HUES48 (cell line): Measurements from ENCODE around the gene DNAH6.

Experiments used
- H3K27ac ChIP-seq: one replicate; pipeline ENCODE4 v1.7.0; 2013; ENCODE audit warnings: low read depth, low read length, inconsistent platforms
- H3K27me3 ChIP-seq: 2 replicates; pipeline ENCODE4 v1.6.1; 2013; ENCODE audit warnings: mild to moderate bottlenecking, low read length; ENCODE audit not compliant: control insufficient read depth, insufficient read depth
- H3K36me3 ChIP-seq: 2 replicates; pipeline ENCODE4 v1.6.1; 2013; ENCODE audit warnings: low read length; ENCODE audit not compliant: control insufficient read depth, insufficient read depth
- H3K4me1 ChIP-seq: 2 replicates; pipeline ENCODE4 v1.6.1; 2013; ENCODE audit warnings: mild to moderate bottlenecking, low read length; ENCODE audit not compliant: control insufficient read depth, insufficient read depth
- H3K4me3 ChIP-seq: 2 replicates; pipeline ENCODE4 v1.5.1; 2013; ENCODE audit warnings: mild to moderate bottlenecking, low read depth, low read length
- H3K9ac ChIP-seq: 2 replicates; pipeline ENCODE4 v1.6.1; 2013; ENCODE audit warnings: mild to moderate bottlenecking, low read depth, low read length, moderate library complexity
- H3K9me3 ChIP-seq: 2 replicates; pipeline ENCODE4 v1.6.1; 2013; ENCODE audit warnings: low read length; ENCODE audit not compliant: control insufficient read depth, insufficient read depth

DNAH6 gene

DNA sequence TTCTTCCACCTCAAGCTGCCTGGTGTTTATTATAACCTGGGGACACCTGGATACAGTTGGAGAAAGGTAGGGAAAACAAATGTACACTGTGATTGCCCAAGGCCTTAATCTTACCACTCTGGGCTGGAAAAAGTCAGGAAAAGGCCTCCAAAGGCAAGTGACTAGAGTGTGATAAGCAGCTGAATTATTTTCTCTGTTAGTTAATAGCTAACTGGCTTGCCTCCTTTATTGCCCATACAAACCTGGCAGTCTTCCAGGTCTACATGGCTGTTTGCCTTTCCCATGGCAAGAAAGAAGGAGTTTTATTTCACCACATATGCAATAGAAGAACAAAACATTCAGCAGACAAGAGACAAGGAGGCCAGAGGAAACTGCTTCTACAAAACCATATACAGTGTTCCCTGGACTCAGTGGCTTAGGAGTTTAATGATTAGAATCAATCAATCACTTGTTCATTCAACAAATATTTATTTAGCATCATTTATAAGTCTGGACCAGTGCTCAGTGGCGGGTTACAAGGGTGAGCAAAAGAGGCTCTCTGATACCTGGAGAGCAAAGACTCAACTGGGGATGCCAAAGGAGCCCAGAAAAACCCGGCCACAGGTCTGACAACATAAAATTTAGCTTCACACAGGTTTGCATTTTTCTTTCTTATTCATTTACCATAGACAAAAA is 29.7 kb upstream of the DNAH6 start:
- H3K9ac ChIP-seq = no peak overlapping the region
- H3K9me3 ChIP-seq = no peaks in the 10 kb centered on the region
- no peaks in the 10 kb centered on the region for H3K36me3 ChIP-seq
- no peak overlapping the region for H3K4me3 ChIP-seq
- no peak overlapping the region for H3K27ac ChIP-seq
- H3K27me3 ChIP-seq = no peaks in the 10 kb centered on the region
- no peaks in the 10 kb centered on the region for H3K4me1 ChIP-seq

DNA sequence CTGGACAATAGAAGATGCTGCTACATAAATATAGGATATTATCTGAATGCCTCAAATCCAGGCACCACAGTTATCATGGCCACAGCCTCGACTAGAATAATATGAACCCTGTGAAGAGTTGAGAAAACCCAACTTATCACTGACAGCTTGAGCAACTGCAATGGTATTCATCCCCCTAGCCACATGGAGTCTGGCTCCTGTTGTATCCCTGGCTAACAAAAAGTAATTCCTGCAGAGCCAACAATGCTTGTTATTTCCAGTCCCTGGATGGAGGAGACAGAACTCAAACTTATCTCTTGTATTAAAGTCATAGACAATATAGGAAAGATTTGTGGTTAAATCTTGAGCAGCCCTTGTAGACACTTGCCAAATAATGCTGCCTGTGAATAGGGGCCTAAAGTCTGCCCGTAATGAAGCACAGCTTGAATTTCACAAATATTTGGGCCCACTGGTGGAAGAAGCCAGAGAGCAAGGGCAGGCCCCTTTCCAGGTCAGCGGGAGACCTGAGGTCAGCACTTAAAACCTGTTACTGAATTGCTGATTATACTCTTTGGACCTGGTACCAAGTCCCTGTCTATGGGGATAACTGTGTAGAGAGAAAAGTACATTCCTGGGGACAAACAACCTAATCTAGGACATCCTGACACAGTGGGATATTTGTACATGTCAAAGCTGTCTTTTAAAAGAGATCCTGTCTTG is 28.9 kb upstream of the DNAH6 start:
- Histone ChIP-seq H3K4me3 (no peak overlapping the region), H3K36me3 (no peaks in the 10 kb centered on the region), H3K4me1 (no peaks in the 10 kb centered on the region), H3K27ac (no peak overlapping the region), H3K9me3 (no peaks in the 10 kb centered on the region), H3K9ac (no peak overlapping the region), H3K27me3 (no peaks in the 10 kb centered on the region)

DNA sequence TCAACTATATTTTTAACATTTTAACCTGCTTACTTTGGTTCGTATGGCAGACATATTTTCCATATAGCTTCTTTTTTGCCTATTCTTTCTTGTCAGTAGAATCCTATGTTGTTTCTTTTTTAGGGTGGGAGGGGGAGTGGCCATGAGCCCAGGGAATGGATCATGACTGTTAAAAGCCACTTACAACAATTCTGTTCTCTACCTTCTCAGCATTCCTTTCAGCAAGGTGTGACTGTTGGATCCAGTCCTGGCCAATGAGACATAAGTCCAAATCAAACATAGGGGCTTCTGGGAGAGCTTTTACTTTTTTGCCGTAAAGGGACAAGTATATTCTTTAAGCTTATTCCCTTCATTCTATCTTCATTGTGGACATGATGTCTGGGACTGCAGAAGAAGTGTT is 25.0 kb upstream of the DNAH6 start:
- H3K4me3 ChIP-seq = no peak overlapping the region
- no peaks in the 10 kb centered on the region for H3K36me3 ChIP-seq
- H3K4me1 ChIP-seq = no peaks in the 10 kb centered on the region
- no peaks in the 10 kb centered on the region for H3K27me3 ChIP-seq
- no peak overlapping the region for H3K9ac ChIP-seq
- H3K27ac ChIP-seq = no peak overlapping the region
- H3K9me3 ChIP-seq = no peaks in the 10 kb centered on the region

DNA sequence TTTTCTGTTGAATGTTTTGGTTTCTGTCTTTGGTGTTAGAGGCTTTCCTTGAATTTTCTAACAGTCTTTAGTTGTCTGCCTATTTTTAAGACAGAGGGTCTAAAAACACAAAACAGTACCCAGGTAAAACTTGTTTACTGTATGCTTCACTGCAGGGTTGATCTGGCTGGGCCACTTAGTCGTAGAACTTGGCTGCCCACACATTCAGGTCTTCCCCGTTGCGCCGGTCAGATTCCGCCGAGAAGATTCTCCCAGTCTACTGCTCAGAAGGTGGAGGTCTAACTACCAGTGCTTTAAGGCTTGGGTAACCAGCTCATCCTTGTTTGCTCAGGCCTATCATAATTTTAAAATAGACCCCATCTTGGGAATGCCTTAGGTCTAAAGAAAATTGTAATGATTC is 24.6 kb upstream of the DNAH6 start:
- Histone ChIP-seq H3K4me3 (no peak overlapping the region), H3K27me3 (no peaks in the 10 kb centered on the region), H3K36me3 (no peaks in the 10 kb centered on the region), H3K27ac (no peak overlapping the region), H3K4me1 (no peaks in the 10 kb centered on the region), H3K9ac (no peak overlapping the region), H3K9me3 (no peaks in the 10 kb centered on the region)

DNA sequence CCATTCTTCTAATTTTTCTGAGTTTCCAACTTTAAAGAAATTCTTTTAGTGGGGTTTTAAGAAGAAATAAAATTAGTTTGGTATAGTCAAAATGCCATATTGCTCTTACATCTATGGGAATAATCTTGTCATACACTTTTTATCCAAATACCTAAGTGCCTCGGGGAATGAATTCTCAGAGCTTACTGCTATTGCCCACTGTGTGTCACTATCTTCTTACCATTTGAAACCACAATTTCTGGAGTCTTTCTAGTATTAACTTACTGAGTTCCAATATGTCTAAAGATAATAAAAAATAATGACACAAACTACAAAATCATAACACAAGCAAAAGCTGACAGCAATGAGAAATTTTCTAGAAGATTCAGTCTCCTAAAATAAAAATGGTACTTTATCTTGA is 23.7 kb upstream of the DNAH6 start:
- no peaks in the 10 kb centered on the region for H3K4me1 ChIP-seq
- no peak overlapping the region for H3K9ac ChIP-seq
- no peaks in the 10 kb centered on the region for H3K36me3 ChIP-seq
- H3K27ac ChIP-seq = no peak overlapping the region
- H3K9me3 ChIP-seq = no peaks in the 10 kb centered on the region
- no peaks in the 10 kb centered on the region for H3K27me3 ChIP-seq
- H3K4me3 ChIP-seq = no peak overlapping the region

DNA sequence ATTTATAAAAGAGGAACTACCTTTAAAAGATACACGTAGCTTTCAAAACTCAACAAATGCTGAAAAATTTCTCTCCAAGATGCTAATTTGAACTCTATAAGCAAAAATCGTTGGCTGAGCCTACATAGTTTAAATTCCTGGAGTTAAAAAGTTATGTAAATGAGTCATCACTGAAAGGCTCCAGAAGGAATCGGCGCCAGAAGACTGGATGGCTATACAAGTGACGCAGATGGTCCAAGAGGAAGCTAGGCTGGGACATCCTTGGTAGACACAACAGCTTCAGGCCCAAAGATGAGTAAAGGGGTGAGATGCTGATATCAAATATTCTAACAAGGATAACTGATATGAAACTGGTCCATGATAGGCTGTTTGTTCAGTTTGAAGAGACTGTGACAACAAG is 22.8 kb upstream of the DNAH6 start:
- Histone ChIP-seq H3K36me3 (no peaks in the 10 kb centered on the region), H3K4me1 (no peaks in the 10 kb centered on the region), H3K9ac (no peak overlapping the region), H3K27ac (no peak overlapping the region), H3K4me3 (no peak overlapping the region), H3K27me3 (no peaks in the 10 kb centered on the region), H3K9me3 (no peaks in the 10 kb centered on the region)

DNA sequence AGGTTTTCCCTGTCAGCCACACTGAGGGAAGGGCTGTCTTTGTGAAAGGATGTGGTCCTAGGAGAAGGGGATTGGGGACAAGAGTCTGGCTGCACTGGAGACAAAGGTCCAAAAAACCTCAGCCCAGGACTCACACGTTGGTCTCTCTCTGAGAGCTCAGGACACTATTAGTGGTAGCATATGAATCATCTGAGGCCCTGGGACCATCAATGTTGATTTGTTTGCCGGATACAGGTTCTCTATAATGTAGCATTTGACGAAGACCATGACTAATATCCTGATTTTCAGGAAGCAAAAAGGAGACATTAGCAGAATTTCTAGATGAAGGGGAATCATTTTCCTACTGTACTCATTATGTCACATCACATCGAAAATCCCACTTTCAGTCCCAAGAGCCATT is 22.2 kb upstream of the DNAH6 start:
- Histone ChIP-seq H3K36me3 (no peaks in the 10 kb centered on the region), H3K9ac (no peak overlapping the region), H3K9me3 (no peaks in the 10 kb centered on the region), H3K27me3 (no peaks in the 10 kb centered on the region), H3K4me1 (no peaks in the 10 kb centered on the region), H3K4me3 (no peak overlapping the region), H3K27ac (no peak overlapping the region)

DNA sequence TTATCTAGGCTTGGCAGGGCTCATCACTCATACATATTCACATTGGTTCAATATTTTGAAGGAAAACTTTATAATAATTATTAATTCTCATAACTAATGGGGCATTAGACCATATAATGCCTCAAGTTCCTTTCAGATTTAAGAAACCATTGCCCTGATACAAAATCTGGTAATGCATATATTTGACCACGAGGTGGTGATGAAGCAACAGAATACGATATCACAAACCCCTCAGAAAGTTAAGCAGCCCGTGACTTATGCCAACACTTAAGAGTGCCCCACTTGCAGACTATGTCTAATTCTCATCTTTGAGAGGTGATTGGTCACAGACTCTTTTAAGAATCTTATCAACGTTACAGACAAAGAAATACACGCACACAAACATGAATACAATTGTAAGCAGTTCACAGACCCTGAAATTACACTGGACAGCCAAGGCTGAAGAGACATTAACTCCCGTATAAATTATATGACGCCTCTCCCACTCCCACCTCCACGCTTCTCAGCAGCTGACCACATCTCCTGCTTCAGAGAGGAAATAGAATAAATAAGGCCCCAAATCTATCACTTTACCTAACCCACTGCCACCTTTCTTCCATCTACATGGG is 20.7 kb upstream of the DNAH6 start:
- Histone ChIP-seq H3K4me3 (no peak overlapping the region), H3K4me1 (no peaks in the 10 kb centered on the region), H3K27ac (no peak overlapping the region), H3K9ac (no peak overlapping the region), H3K27me3 (no peaks in the 10 kb centered on the region), H3K36me3 (no peaks in the 10 kb centered on the region), H3K9me3 (no peaks in the 10 kb centered on the region)

DNA sequence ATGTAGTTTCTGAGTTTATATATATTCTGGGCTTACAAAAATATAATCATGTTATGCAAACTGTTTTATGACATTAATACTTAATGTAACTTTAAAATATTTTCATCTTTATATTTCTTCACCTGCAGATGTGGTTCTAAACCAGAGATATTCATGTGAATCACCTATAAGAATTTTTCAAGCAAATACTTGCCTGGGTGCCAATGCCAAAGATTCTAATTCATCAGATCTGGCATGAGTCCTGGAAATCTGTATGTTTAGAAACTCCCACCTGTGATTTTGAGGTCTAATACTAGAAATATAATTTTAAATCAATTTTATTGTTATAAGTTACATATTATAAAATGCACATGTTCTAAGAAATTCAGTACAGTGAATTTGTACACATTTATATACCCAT is 19.9 kb upstream of the DNAH6 start:
- Histone ChIP-seq H3K9ac (no peak overlapping the region), H3K9me3 (no peaks in the 10 kb centered on the region), H3K36me3 (no peaks in the 10 kb centered on the region), H3K27ac (no peak overlapping the region), H3K4me3 (no peak overlapping the region), H3K27me3 (no peaks in the 10 kb centered on the region), H3K4me1 (no peaks in the 10 kb centered on the region)

DNA sequence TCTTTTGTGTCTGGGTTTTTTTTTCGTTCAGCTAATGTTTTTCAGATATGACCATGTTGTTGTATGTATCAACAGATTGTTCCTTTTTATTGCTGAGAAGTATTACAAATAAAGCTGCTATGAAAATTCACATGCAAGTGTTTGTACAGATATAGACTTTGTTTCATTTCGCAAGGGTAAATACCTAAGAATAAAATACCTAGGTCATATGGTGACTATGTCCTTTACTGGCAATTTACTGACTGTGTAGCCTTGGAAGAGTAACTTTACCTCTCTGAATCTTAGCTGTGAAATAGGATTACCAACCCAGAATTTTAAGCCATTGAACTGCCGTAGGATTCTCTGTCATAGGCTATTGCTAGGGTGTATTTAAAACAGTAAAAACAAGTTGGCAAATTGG is 19.0 kb upstream of the DNAH6 start:
- no peak overlapping the region for H3K4me3 ChIP-seq
- H3K27ac ChIP-seq = no peak overlapping the region
- no peaks in the 10 kb centered on the region for H3K27me3 ChIP-seq
- H3K9ac ChIP-seq = no peak overlapping the region
- H3K36me3 ChIP-seq = no peaks in the 10 kb centered on the region
- no peaks in the 10 kb centered on the region for H3K4me1 ChIP-seq
- no peaks in the 10 kb centered on the region for H3K9me3 ChIP-seq

DNA sequence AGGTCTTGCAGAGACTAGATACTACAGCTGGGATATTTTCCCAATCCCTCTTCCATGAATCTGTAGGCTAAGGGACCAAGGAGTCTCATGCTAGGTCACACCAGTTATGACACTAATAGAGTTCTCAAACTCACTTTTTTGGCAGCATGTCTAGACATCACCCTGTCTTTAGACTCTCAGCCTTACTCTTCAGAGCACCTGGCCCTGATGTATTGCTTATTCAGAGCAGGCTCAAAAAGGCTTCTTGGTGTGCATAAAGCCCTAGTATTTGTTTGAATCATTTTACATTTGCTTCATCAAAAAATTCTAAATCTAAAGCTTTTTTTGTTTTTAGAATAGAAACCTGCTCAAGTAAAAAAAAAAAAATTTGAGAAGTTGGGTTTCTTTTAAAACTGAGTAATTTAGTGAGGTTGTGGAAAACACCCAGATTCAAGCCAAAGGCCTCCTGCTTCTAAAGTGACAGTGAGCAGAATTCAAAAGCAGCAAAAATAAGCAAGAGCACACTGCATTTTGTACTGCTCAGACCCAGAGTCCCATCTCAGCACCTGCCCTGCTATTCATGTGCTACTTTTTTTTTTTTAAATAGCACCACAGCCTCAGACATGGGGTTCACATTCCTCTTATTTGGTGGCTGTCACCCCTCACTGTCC is 18.0 kb upstream of the DNAH6 start:
- Histone ChIP-seq H3K36me3 (no peaks in the 10 kb centered on the region), H3K27me3 (no peaks in the 10 kb centered on the region), H3K27ac (no peak overlapping the region), H3K4me1 (no peaks in the 10 kb centered on the region), H3K4me3 (no peak overlapping the region), H3K9ac (no peak overlapping the region), H3K9me3 (no peaks in the 10 kb centered on the region)
